Stimulated activated CD8-positive, alpha-beta memory T cell treated with anti-CD3 and anti-CD28 coated beads, Interleukin-4, amount 100 ng/mL, for 24 hours (primary cell): ENCODE measurements around the gene NTHL1.

Experiments used
- DNase-seq: peaks from one replicate; pipeline ENCODE4 v3.0.0-alpha.2; 2020; ENCODE audit warnings: low read depth

NTHL1 gene

GRCh38 chr16:2047330-2048115 is at the start of gene NTHL1, which contains the start of gene TSC2:
Gene NTHL1 (minus strand): TSS chr16:2047834. CDS start chr16:2047823, 11 bp downstream.
Gene TSC2 (plus strand): TSS chr16:2047985. CDS start chr16:2048616, 631 bp downstream.
- DNase-seq = peak; percentile 93

GRCh38 chr16:2096853-2097595 is 49.4 kb upstream of the NTHL1 start:
- no peak for DNase-seq

GRCh38 chr16:2095918-2096582 is 48.4 kb upstream of the NTHL1 start:
- DNase-seq = no peak

- no peak for DNase-seq
These were observed 47.8 kb upstream of the NTHL1 start for GRCh38 chr16:2095315-2095853.

GRCh38 chr16:2093793-2094192 is 46.2 kb upstream of the NTHL1 start:
- no peak for DNase-seq

- DNase-seq = no peak
These were observed 45.2 kb upstream of the NTHL1 start for GRCh38 chr16:2092866-2093265.

- no peak for DNase-seq
These were observed 44.6 kb upstream of the NTHL1 start for GRCh38 chr16:2092256-2092620.

- DNase-seq = no peak
These were observed 44.1 kb upstream of the NTHL1 start for GRCh38 chr16:2091547-2092255.

GRCh38 chr16:2090777-2091546 is 43.3 kb upstream of the NTHL1 start:
- no peak for DNase-seq

GRCh38 chr16:2090481-2090776 is 42.8 kb upstream of the NTHL1 start:
- no peak for DNase-seq

GRCh38 chr16:2089706-2090480 is 42.3 kb upstream of the NTHL1 start:
- no peak for DNase-seq

- DNase-seq = no peak
These were observed 41.2 kb upstream of the NTHL1 start for GRCh38 chr16:2088759-2089358.

- no peak for DNase-seq
These were observed 40.4 kb upstream of the NTHL1 start for GRCh38 chr16:2087748-2088631.

- DNase-seq = no peak
These were observed 39.4 kb upstream of the NTHL1 start for GRCh38 chr16:2086812-2087747.

GRCh38 chr16:2086106-2086742 is 38.6 kb upstream of the NTHL1 start:
- DNase-seq = no peak

GRCh38 chr16:2085669-2086068 is 38.0 kb upstream of the NTHL1 start:
- no peak for DNase-seq

- no peak for DNase-seq
These were observed 37.4 kb upstream of the NTHL1 start for GRCh38 chr16:2084895-2085625.
